PC-9 (cell line): ENCODE measurements around the gene GRIP1. TPM values are rescaled to one million over a fixed set of nuclear protein-coding genes. Genes with fewer than 3 reads are reported as not detected.

Experiments used
- BruUV-seq: library from RNA; stranded (reverse); fragments of 400-500 nt; replicated peaks from 2 replicates; lab custom pipeline; 2021; lab: Mats Ljungman, UMichigan
- CTCF ChIA-PET: fragments of 300-600 bp; sonication (Branson Sonifier 250); formaldehyde crosslinking; loops from one replicate; lab custom pipeline; 2022; ENCODE audit warnings: antibody characterized with exemption; lab: Charles Lee
- POLR2A ChIA-PET: fragments of 300-600 bp; sonication (Branson Sonifier 250); formaldehyde crosslinking; loops from one replicate; lab custom pipeline; 2022; ENCODE audit warnings: antibody characterized with exemption; ENCODE audit not compliant: unreplicated experiment; lab: Charles Lee
- DNase-seq, 2 experiments: peaks; one replicate each; pipeline versions ENCODE4 v3.0.0 to v3.0.0-alpha.2; 2015 to 2022; ENCODE audit warnings: mixed read lengths in 1 of 2
- H2AFZ ChIP-seq: fragments of 200-600 bp; sonication (generic); 2 replicates; pipeline ENCODE4 v1.8.1; 2017; ENCODE audit warnings: antibody characterized with exemption
- H3F3A ChIP-seq: fragments of 200-600 bp; sonication (generic); 2 replicates; pipeline ENCODE4 v1.8.1; 2017; ENCODE audit warnings: antibody characterized with exemption, mild to moderate bottlenecking, low read depth; ENCODE audit not compliant: insufficient read depth
- H3K27ac ChIP-seq: fragments of 200-600 bp; sonication (generic); 2 replicates; pipeline ENCODE4 v1.6.1; 2016; ENCODE audit warnings: mixed run types
- H3K27me3 ChIP-seq: fragments of 200-600 bp; sonication (generic); 2 replicates; pipeline ENCODE4 v1.6.1; 2016; ENCODE audit warnings: low read depth, mixed run types; ENCODE audit not compliant: insufficient read depth
- H3K36me3 ChIP-seq: fragments of 200-600 bp; sonication (generic); 2 replicates; pipeline ENCODE4 v1.6.1; 2016; ENCODE audit warnings: low read depth, mixed run types
- H3K4me1 ChIP-seq: fragments of 200-600 bp; sonication (generic); replicated peaks from 2 replicates; pipeline ENCODE4 v1.6.1; 2016; ENCODE audit warnings: mixed run types; ENCODE audit not compliant: insufficient read depth
- H3K4me2 ChIP-seq: fragments of 200-600 bp; sonication (generic); 2 replicates; pipeline ENCODE4 v1.6.1; 2017; ENCODE audit warnings: mixed run types
- H3K4me3 ChIP-seq: fragments of 200-600 bp; sonication (generic); 2 replicates; pipeline ENCODE4 v1.6.1; 2016; ENCODE audit warnings: mixed run types
- H3K79me2 ChIP-seq: fragments of 200-600 bp; sonication (generic); 2 replicates; pipeline ENCODE4 v1.6.1; 2017; ENCODE audit warnings: low read depth, mixed run types
- H3K9me2 ChIP-seq: fragments of 200-600 bp; sonication (generic); 2 replicates; pipeline ENCODE4 v1.8.1; 2017; ENCODE audit warnings: mild to moderate bottlenecking; ENCODE audit not compliant: insufficient read depth
- H3K9me3 ChIP-seq: fragments of 200-600 bp; sonication (generic); 2 replicates; pipeline ENCODE4 v1.8.1; 2016; ENCODE audit warnings: low read depth; ENCODE audit not compliant: insufficient read depth
- H4K20me1 ChIP-seq: fragments of 200-600 bp; sonication (generic); 2 replicates; pipeline ENCODE4 v1.8.1; 2017; ENCODE audit not compliant: insufficient read depth
- EZH2 ChIP-seq: fragments of 200-600 bp; sonication (generic); IDR thresholded peaks from 2 replicates; pipeline ENCODE4 v1.8.0; 2017; ENCODE audit warnings: antibody characterized with exemption, low read depth
- intact Hi-C: fragments of 100-400 bp; cut with micrococcal nuclease; formaldehyde crosslinking; loops from one replicate; pipeline ENCODE4 v1.10.0; 2022; ENCODE audit not compliant: unreplicated experiment
- total RNA-seq: library from RNA; stranded (reverse); gene quantifications from 2 replicates; pipeline ENCODE4 v1.2.3, GENCODE V29; 2021
- TF ChIP-seq, protein P1 (sequence below): fragments of 200-600 bp; sonication (generic); conservative IDR thresholded peaks from 2 replicates; pipeline ENCODE4 v1.6.1; 2017; ENCODE audit warnings: mixed run types, antibody characterized with exemption, mild to moderate bottlenecking, moderate library complexity

The GRIP1 gene
- total RNA-seq, 1 experiment from 2014 or later: 16.0 TPM

DNA sequence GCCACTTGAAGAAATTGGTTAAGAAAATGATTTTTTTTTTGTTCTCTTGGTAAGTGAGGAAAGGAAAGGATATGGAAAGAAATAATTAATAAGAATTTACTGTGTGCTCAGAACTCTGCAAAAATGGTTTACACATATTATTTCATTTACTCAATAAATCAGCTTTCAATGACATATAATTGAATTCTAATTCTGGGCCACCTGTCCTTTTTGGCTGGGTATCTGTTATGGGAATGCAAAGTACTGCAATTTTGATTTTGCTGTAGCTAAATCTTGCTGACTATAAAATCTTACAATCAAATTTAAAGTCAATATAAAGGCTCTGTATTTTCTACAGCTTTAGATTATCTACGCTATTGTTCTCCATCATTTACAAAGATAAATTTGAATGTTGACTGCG lies 147.1 kb downstream of the GRIP1 start:
- Histone ChIP-seq H3K4me3 (no peak overlapping the region), H3K27me3 (no peaks in the 10 kb centered on the region), H3K9me3 (no peaks in the 10 kb centered on the region; the same call in 1 of the 2 replicates), H3K36me3 (no peaks in the 10 kb centered on the region), H3F3A (no peaks in the 10 kb centered on the region), H3K4me2 (no peak overlapping the region), H3K27ac (no peak overlapping the region), H4K20me1 (no peaks in the 10 kb centered on the region), H3K9me2 (no peaks in the 10 kb centered on the region), H3K79me2 (no peaks in the 10 kb centered on the region), H2AFZ (no peak overlapping the region), H3K4me1 (no peaks in the 10 kb centered on the region)
- POLR2A ChIA-PET: no interaction called here
- intact Hi-C loops: no loop called here
- no TSS peak for BruUV-seq
- DNase-seq: no peak
- TF ChIP-seq, protein P1, sequence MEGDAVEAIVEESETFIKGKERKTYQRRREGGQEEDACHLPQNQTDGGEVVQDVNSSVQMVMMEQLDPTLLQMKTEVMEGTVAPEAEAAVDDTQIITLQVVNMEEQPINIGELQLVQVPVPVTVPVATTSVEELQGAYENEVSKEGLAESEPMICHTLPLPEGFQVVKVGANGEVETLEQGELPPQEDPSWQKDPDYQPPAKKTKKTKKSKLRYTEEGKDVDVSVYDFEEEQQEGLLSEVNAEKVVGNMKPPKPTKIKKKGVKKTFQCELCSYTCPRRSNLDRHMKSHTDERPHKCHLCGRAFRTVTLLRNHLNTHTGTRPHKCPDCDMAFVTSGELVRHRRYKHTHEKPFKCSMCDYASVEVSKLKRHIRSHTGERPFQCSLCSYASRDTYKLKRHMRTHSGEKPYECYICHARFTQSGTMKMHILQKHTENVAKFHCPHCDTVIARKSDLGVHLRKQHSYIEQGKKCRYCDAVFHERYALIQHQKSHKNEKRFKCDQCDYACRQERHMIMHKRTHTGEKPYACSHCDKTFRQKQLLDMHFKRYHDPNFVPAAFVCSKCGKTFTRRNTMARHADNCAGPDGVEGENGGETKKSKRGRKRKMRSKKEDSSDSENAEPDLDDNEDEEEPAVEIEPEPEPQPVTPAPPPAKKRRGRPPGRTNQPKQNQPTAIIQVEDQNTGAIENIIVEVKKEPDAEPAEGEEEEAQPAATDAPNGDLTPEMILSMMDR: no peak
- no peak for TF ChIP-seq EZH2
- CTCF ChIA-PET: no interaction called here

DNA sequence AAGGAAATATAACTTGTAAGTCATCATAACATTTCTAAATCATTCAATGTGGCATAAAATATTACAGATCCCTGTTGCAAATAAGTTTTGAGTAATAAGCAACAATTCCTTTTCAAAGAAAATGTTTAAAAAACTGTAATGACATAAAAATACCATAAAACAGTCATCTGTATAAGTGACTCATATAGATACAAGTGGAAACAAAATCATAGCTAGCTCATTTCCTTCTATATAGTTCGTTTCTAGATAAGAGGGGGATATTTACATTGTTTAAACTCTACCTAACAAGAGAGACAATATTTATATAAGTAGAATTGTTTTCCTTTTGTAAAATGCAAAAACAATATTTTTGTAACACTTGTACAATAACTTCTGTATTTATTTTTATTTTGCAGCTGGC lies 148.9 kb downstream of the GRIP1 start:
- Histone ChIP-seq H3K4me2 (no peak overlapping the region), H3K27me3 (no peaks in the 10 kb centered on the region), H3K4me1 (no peaks in the 10 kb centered on the region), H2AFZ (no peak overlapping the region), H3K36me3 (no peaks in the 10 kb centered on the region), H3K9me3 (no peaks in the 10 kb centered on the region; the same call in 1 of the 2 replicates), H3K27ac (no peak overlapping the region), H3F3A (no peaks in the 10 kb centered on the region), H3K79me2 (no peaks in the 10 kb centered on the region), H3K4me3 (no peak overlapping the region), H3K9me2 (no peaks in the 10 kb centered on the region), H4K20me1 (no peaks in the 10 kb centered on the region)
- POLR2A ChIA-PET: no interaction called here
- intact Hi-C loops: no loop called here
- CTCF ChIA-PET: no interaction called here
- TF ChIP-seq, protein P1: no peak
- no peak for TF ChIP-seq EZH2
- no peak for DNase-seq
- BruUV-seq: no TSS peak

- Histone ChIP-seq H3K36me3 (no peaks in the 10 kb centered on the region), H3K79me2 (no peaks in the 10 kb centered on the region), H3K27ac (no peak overlapping the region), H3K9me2 (no peaks in the 10 kb centered on the region), H3K4me3 (no peak overlapping the region), H3K4me1 (no peaks in the 10 kb centered on the region), H3K4me2 (no peak overlapping the region), H4K20me1 (no peaks in the 10 kb centered on the region), H3F3A (no peaks in the 10 kb centered on the region), H3K27me3 (no peaks in the 10 kb centered on the region), H3K9me3 (no peaks in the 10 kb centered on the region), H2AFZ (no peak overlapping the region)
- TF ChIP-seq, protein P1: no peak
- no peak for TF ChIP-seq EZH2
- intact Hi-C loops: no loop called here
- no TSS peak for BruUV-seq
- CTCF ChIA-PET: no interaction called here
- POLR2A ChIA-PET: no interaction called here
- DNase-seq: no peak
Measured at GRCh38 chr12:66516561-66516960, 162.3 kb downstream of the GRIP1 start.
